WTC11 (cell line): Measurements from ENCODE around the gene ADORA2B.

Experiments
- ATF3 ChIP-seq: sonication (generic); formaldehyde crosslinking; conservative IDR thresholded peaks from 2 replicates; pipeline ENCODE4 v1.8.1; 2022; ENCODE audit warnings: mild to moderate bottlenecking, missing genetic modification reagents
- CTCF ChIP-seq: fragments of 200-600 bp; IDR thresholded peaks from 2 replicates; pipeline ENCODE4 v1.8.0; 2022; ENCODE audit warnings: antibody characterized with exemption
- NR2C2 ChIP-seq: sonication (generic); formaldehyde crosslinking; IDR thresholded peaks from 2 replicates; pipeline ENCODE4 v1.8.0; 2022; ENCODE audit warnings: mild to moderate bottlenecking, missing genetic modification reagents
- USF1 ChIP-seq: sonication (generic); formaldehyde crosslinking; IDR thresholded peaks from 2 replicates; pipeline ENCODE4 v1.8.0; 2022; ENCODE audit warnings: mild to moderate bottlenecking, missing genetic modification reagents

- TF ChIP-seq NR2C2 (CRISPR knock-in tag) (no peak), CTCF (no peak), USF1 (CRISPR knock-in tag) (no peak), ATF3 (CRISPR knock-in tag) (no peak)
These were observed 27.6 kb downstream of the ADORA2B start for GRCh38 chr17:15972497-15972951.
